Diencephalon (tissue), 1 donor: ENCODE data around the gene MXRA8. TPM values are rescaled to one million over a fixed set of nuclear protein-coding genes. Genes with fewer than 3 reads are reported as not detected.

ENCODE experiments used
- total RNA-seq: library from RNA; depleted of rRNA; stranded (reverse); fragments of >200 nt; gene quantifications from one replicate; pipeline ENCODE4 v1.2.3, GENCODE V29; 2014

The MXRA8 gene
- 11.5 TPM for total RNA-seq

GRCh38 chr1:1358433-1359271, at the start of gene MXRA8:
MXRA8 (minus strand) TSS chr1:1358555; CDS start chr1:1358504, 51 bp downstream.

GRCh38 chr1:1406821-1407635, 48.7 kb upstream of the MXRA8 start, which contains the start of gene MRPL20:
MRPL20 (minus strand) TSS chr1:1407293; CDS start chr1:1407217, 76 bp downstream.

DNA sequence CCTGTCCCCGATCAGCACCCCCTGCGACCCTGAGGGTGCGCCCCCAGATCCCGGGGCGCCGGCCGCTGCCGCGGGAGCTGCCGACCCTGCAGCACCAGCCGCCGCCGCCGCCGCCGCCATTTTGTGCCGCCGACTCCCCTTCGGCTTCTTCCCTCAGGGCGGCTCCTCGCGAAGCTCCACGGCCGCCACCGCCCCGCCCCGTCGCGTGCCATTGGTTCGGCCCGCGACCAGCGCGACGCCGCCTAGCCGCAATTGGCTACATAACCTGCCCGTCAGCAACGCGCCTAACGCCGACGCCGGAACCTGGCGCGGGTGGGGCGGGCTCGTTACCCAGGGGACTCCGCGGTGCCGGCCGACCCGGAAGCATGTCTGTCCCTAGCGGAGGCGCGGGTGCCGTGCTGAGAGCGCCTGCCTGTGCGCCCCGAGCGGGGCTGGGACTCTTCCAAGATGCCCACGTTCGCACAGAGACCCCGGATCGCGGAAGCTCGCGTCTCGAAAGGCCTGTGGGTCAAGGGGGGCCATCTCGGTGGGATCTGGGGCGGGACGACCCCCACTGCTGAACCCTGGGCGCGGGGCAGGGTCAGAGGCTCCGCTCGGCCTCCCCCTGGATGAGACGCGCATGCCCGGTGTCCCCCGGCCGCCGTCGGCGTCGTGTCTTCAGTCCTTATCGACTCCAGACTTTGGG, 41.0 kb upstream of the MXRA8 start, which contains the start of gene CCNL2:
TSS of gene CCNL2 (minus strand) at position 149 of the 685 bp plus-strand sequence. CDS start at position 120, 29 bp downstream.

DNA sequence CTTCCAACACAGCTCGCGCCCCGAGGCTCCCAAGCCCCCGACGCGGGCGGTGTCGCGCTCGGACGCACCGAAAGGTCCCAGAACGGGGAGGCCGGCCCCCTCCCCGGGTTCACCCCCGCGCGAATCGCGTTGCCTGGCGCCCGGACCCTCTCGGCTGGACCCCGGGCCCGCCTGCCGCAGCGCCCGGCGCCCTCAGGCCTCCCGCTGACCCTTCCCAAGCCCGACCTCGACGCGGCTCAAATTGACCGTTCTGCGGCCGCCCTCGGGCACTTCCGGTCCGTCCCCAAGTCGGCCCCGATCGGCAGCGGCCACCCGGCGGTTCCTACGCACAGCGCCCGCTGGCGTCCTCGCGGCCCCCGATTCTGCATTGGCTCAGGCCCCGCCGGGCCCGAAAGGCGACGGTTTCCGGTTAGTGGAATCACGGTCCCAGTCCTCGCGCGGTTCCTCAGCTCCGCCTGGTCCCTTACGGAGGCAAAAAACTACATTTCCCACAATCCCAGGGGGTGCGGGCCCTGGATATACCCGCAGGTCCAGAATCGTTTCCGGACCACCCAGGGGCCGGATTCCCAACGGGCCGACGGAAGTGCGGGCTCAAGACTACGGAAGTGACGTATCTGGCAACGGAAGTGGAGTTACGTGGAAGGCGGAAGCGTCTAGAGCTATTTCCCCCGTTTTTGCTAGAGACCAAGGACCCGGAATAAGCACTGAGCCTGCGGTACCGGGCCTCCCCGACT, 16.7 kb upstream of the MXRA8 start, which contains the start of gene AURKAIP1:
TSS of gene AURKAIP1 (minus strand) at position 279 of the 734 bp plus-strand sequence. CDS start 451 bp downstream, outside the sequence.

GRCh38 chr1:1349256-1350012, 8.9 kb downstream of the MXRA8 start, which contains the start of gene DVL1:
DVL1 (minus strand) TSS chr1:1349418; CDS start chr1:1349065, 353 bp downstream.

GRCh38 chr1:1331068-1331965, 27.0 kb downstream of the MXRA8 start, which contains the start of gene TAS1R3:
TAS1R3 (plus strand) TSS chr1:1331280; CDS start chr1:1331346, 66 bp downstream.

GRCh38 chr1:1324524-1325287, 33.6 kb downstream of the MXRA8 start, which contains the start of the genes CPTP and INTS11:
CPTP (plus strand) TSS chr1:1324802; CDS start chr1:1326911, 2,109 bp downstream.
INTS11 (minus strand) TSS chr1:1324660; CDS start chr1:1324608, 52 bp downstream.

DNA sequence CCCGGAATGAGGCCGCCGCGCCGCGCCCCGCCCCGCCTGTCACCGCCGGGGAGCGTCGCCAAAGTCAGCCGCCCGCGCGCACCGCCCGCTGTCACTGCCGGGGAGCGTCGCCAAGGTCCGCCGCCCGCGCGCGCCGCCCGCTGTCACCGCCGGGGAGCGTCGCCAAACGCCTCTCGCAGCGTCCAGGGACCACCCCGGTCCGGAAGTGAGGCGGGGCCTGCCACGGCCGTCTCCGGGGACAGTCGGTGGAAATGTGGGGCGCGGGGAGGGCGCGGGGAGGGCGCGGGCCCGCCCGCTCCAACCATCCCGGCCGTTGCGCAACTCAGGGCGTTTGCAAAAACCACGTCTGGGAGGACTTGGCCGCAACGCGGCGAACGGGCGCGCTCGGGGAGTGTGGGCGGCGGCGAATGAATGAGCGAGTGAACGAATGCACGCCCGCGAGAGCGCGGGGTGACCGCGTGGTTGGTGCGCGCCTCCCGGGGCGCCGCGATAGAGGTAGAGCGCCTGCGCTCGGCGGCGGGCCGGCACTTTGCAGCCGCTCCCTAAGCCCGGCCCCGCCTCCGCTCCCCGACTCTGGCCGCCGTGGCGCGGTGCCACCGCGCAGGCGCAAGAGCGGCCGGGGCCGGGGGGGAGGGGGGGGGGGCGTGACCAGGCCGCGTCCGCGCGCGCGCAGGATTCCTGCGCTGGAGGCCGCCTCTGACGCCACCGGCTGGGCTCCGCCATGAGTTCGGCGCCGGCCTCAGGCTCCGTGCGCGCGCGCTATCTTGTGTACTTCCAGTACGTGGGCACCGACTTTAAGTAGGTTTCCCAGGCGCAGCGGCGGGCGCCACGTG, 50.2 kb downstream of the MXRA8 start, which contains the start of the genes ACAP3 and PUSL1:
TSS of gene ACAP3 (minus strand) at position 8 of the 833 bp plus-strand sequence. CDS start 115 bp downstream, outside the sequence.
TSS of gene PUSL1 (plus strand) at position 675 of the 833 bp plus-strand sequence. CDS start at position 722, 47 bp downstream.

Other genes starting within 250 kb of the MXRA8 start
- gene C1orf159, start 242.5 kb downstream of the MXRA8 start, total RNA-seq = 6.2 TPM
- gene TTLL10, start 184.7 kb downstream of the MXRA8 start, total RNA-seq = 0.69 TPM
- not detected for gene TNFRSF18, start 152.0 kb downstream of the MXRA8 start, total RNA-seq
- not detected for gene TNFRSF4, start 144.4 kb downstream of the MXRA8 start, total RNA-seq
- 30.4 TPM for gene SDF4, start 126.6 kb downstream of the MXRA8 start, total RNA-seq
- 22.1 TPM for gene B3GALT6, start 126.3 kb downstream of the MXRA8 start, total RNA-seq
- gene C1QTNF12, start 111.8 kb downstream of the MXRA8 start, total RNA-seq = not detected
- gene UBE2J2, start 84.7 kb downstream of the MXRA8 start, total RNA-seq = 42.2 TPM
- gene SCNN1D, start 78.1 kb downstream of the MXRA8 start, total RNA-seq = 2.5 TPM
- 61.6 TPM for gene ACAP3, start 50.6 kb downstream of the MXRA8 start, total RNA-seq
- gene PUSL1, start 50.0 kb downstream of the MXRA8 start, total RNA-seq = 15.2 TPM
- gene INTS11, start 33.9 kb downstream of the MXRA8 start, total RNA-seq = 37.8 TPM
- gene CPTP, start 33.8 kb downstream of the MXRA8 start, total RNA-seq = 13.8 TPM
- 0.23 TPM for gene TAS1R3, start 27.3 kb downstream of the MXRA8 start, total RNA-seq
- 58.6 TPM for gene DVL1, start 9.1 kb downstream of the MXRA8 start, total RNA-seq
- 39.2 TPM for gene AURKAIP1, start 16.7 kb upstream of the MXRA8 start, total RNA-seq
- gene CCNL2, start 40.8 kb upstream of the MXRA8 start, total RNA-seq = 107 TPM
- gene MRPL20, start 48.7 kb upstream of the MXRA8 start, total RNA-seq = 65.0 TPM
- gene ANKRD65, start 62.7 kb upstream of the MXRA8 start, total RNA-seq = 1.6 TPM
- 5.3 TPM for gene VWA1, start 77.1 kb upstream of the MXRA8 start, total RNA-seq
- gene ATAD3C, start 91.1 kb upstream of the MXRA8 start, total RNA-seq = not detected
- gene ATAD3B, start 113.2 kb upstream of the MXRA8 start, total RNA-seq = 9.9 TPM
- gene ATAD3A, start 153.6 kb upstream of the MXRA8 start, total RNA-seq = 12.9 TPM
- 14.5 TPM for gene TMEM240, start 182.1 kb upstream of the MXRA8 start, total RNA-seq
- 51.7 TPM for gene SSU72, start 216.3 kb upstream of the MXRA8 start, total RNA-seq
- 8.3 TPM for gene FNDC10, start 241.6 kb upstream of the MXRA8 start, total RNA-seq